GM23338 (cell line): ENCODE data around the gene ST6GALNAC4.

Source experiments
- CREB1 ChIP-seq: fragments of 250-450 bp; sonication (Bioruptor Pico); IDR thresholded peaks from 2 replicates; pipeline ENCODE4 v1.5.0; 2020; ENCODE audit warnings: low read depth, mild to moderate bottlenecking, moderate library complexity
- EZH2 ChIP-seq: fragments of 200-600 bp; sonication (generic); IDR thresholded peaks from one replicate; pipeline ENCODE4 v1.8.0; 2017; ENCODE audit warnings: antibody characterized with exemption, mild to moderate bottlenecking, low read depth; ENCODE audit not compliant: unreplicated experiment
- EZH2phosphoT487 ChIP-seq: fragments of 200-600 bp; sonication (generic); IDR thresholded peaks from one replicate; pipeline ENCODE4 v1.8.1; 2018; ENCODE audit warnings: antibody characterized with exemption; ENCODE audit not compliant: unreplicated experiment
- POLR2AphosphoS5 ChIP-seq: IDR thresholded peaks from 2 replicates; pipeline ENCODE4 v1.6.1; 2016; ENCODE audit warnings: antibody characterized with exemption, low read depth
- TF ChIP-seq, protein P1 (sequence below): IDR thresholded peaks from one replicate; pipeline ENCODE4 v1.6.1; 2018; ENCODE audit warnings: antibody characterized with exemption; ENCODE audit not compliant: unreplicated experiment
- TF ChIP-seq, protein P2 (sequence below), 2 experiments: fragments of 200-600 bp in 1 of 2; sonication (generic) in 1 of 2; conservative IDR thresholded peaks; 2 replicates each; pipeline versions ENCODE4 v1.5.1 to v1.6.1; 2016 to 2017; ENCODE audit warnings: antibody characterized with exemption in 2 of 2, low read depth in 2 of 2, mild to moderate bottlenecking in 2 of 2, moderate library complexity in 1 of 2

DNA sequence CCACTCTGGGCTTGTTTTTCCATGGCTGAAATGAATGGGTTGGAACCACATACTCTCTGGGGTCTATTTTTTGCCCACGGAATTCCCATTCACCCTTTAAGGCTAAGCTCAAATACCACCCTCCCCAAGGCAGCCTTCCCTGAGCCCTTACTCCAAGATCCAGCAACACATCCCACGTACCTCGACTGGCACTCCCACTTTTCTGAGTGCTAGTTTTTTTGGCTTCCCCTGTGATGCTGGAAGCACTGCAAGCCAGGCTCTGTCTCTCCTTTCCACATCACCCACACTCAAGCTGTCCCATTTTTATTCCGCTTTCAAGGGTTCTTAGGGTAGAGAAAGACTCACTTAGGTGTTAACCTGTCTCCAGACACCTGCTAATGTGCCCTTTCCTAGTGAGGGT is 23.4 kb downstream of the ST6GALNAC4 start:
- TF ChIP-seq, protein P1, sequence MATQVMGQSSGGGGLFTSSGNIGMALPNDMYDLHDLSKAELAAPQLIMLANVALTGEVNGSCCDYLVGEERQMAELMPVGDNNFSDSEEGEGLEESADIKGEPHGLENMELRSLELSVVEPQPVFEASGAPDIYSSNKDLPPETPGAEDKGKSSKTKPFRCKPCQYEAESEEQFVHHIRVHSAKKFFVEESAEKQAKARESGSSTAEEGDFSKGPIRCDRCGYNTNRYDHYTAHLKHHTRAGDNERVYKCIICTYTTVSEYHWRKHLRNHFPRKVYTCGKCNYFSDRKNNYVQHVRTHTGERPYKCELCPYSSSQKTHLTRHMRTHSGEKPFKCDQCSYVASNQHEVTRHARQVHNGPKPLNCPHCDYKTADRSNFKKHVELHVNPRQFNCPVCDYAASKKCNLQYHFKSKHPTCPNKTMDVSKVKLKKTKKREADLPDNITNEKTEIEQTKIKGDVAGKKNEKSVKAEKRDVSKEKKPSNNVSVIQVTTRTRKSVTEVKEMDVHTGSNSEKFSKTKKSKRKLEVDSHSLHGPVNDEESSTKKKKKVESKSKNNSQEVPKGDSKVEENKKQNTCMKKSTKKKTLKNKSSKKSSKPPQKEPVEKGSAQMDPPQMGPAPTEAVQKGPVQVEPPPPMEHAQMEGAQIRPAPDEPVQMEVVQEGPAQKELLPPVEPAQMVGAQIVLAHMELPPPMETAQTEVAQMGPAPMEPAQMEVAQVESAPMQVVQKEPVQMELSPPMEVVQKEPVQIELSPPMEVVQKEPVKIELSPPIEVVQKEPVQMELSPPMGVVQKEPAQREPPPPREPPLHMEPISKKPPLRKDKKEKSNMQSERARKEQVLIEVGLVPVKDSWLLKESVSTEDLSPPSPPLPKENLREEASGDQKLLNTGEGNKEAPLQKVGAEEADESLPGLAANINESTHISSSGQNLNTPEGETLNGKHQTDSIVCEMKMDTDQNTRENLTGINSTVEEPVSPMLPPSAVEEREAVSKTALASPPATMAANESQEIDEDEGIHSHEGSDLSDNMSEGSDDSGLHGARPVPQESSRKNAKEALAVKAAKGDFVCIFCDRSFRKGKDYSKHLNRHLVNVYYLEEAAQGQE, result no peak
- no peak for TF ChIP-seq EZH2
- TF ChIP-seq, protein P2, sequence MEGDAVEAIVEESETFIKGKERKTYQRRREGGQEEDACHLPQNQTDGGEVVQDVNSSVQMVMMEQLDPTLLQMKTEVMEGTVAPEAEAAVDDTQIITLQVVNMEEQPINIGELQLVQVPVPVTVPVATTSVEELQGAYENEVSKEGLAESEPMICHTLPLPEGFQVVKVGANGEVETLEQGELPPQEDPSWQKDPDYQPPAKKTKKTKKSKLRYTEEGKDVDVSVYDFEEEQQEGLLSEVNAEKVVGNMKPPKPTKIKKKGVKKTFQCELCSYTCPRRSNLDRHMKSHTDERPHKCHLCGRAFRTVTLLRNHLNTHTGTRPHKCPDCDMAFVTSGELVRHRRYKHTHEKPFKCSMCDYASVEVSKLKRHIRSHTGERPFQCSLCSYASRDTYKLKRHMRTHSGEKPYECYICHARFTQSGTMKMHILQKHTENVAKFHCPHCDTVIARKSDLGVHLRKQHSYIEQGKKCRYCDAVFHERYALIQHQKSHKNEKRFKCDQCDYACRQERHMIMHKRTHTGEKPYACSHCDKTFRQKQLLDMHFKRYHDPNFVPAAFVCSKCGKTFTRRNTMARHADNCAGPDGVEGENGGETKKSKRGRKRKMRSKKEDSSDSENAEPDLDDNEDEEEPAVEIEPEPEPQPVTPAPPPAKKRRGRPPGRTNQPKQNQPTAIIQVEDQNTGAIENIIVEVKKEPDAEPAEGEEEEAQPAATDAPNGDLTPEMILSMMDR (conservative IDR thresholded peaks at IDR 0.05; ENCODE audit: low read depth in 2 of 2), result no peak
- no peak for TF ChIP-seq EZH2phosphoT487
- TF ChIP-seq CREB1, result no peak
- no peak for TF ChIP-seq POLR2AphosphoS5
